ENCODE results near the gene TRIM67.
"Not testable (repeated sequence)": the region's sequence is repeated elsewhere in the genome, so short reads cannot be mapped to it uniquely, and the experiment has no call there.

Gene TRIM67

GRCh38 chr1:231161667-231162296, at the start of gene TRIM67:
TSS of gene TRIM67 (plus strand) at chr1:231162058. CDS start at chr1:231162970, 912 bp downstream.
- DNase-seq (ENCODE audit: low read depth in 3 of 3) = no peak

GRCh38 chr1:231116738-231117137, 45.1 kb upstream of the TRIM67 start:
- no peak for DNase-seq (ENCODE audit: low read depth in 3 of 3)

GRCh38 chr1:231118704-231119453, 43.0 kb upstream of the TRIM67 start:
- DNase-seq (ENCODE audit: low read depth in 3 of 3) = no peak

- no peak for DNase-seq (ENCODE audit: low read depth in 3 of 3)
Observed at GRCh38 chr1:231121533-231121932, 40.3 kb upstream of the TRIM67 start.

- no peak for DNase-seq (ENCODE audit: low read depth in 3 of 3)
Observed at GRCh38 chr1:231122143-231122542, 39.7 kb upstream of the TRIM67 start.

GRCh38 chr1:231124746-231125145, 37.1 kb upstream of the TRIM67 start:
- DNase-seq (ENCODE audit: low read depth in 3 of 3) = no peak

GRCh38 chr1:231125972-231126580, 35.8 kb upstream of the TRIM67 start:
- no peak for DNase-seq (ENCODE audit: low read depth in 3 of 3)

- not testable (repeated sequence) for DNase-seq (ENCODE audit: low read depth in 3 of 3)
Observed at GRCh38 chr1:231127106-231127505, 34.8 kb upstream of the TRIM67 start.

GRCh38 chr1:231128471-231128870, 33.4 kb upstream of the TRIM67 start:
- DNase-seq (ENCODE audit: low read depth in 3 of 3) = not testable (repeated sequence)

- DNase-seq (ENCODE audit: low read depth in 3 of 3) = no peak
Observed at GRCh38 chr1:231130544-231130943, 31.3 kb upstream of the TRIM67 start.

- DNase-seq (ENCODE audit: low read depth in 3 of 3) = not testable (repeated sequence)
Observed at GRCh38 chr1:231132591-231132990, 29.3 kb upstream of the TRIM67 start.

- DNase-seq (ENCODE audit: low read depth in 3 of 3) = no peak
Observed at GRCh38 chr1:231134624-231135023, 27.2 kb upstream of the TRIM67 start.

- no peak for DNase-seq (ENCODE audit: low read depth in 3 of 3)
Observed at GRCh38 chr1:231138236-231138635, 23.6 kb upstream of the TRIM67 start.

- no peak for DNase-seq (ENCODE audit: low read depth in 3 of 3)
Observed at GRCh38 chr1:231139125-231139649, 22.7 kb upstream of the TRIM67 start.

GRCh38 chr1:231139659-231140654, 21.9 kb upstream of the TRIM67 start:
- DNase-seq (ENCODE audit: low read depth in 3 of 3) = no peak

- no peak for DNase-seq (ENCODE audit: low read depth in 3 of 3)
Observed at GRCh38 chr1:231144416-231145193, 17.3 kb upstream of the TRIM67 start.

GRCh38 chr1:231147896-231148295, 14.0 kb upstream of the TRIM67 start:
- no peak for DNase-seq (ENCODE audit: low read depth in 3 of 3)

GRCh38 chr1:231151811-231152210, 10.0 kb upstream of the TRIM67 start:
- no peak for DNase-seq (ENCODE audit: low read depth in 3 of 3)

- DNase-seq (ENCODE audit: low read depth in 3 of 3) = no peak
Observed at GRCh38 chr1:231153726-231154125, 8.1 kb upstream of the TRIM67 start.

GRCh38 chr1:231155808-231156207, 6.0 kb upstream of the TRIM67 start:
- DNase-seq (ENCODE audit: low read depth in 3 of 3) = no peak

- DNase-seq (ENCODE audit: low read depth in 3 of 3) = no peak
Observed at GRCh38 chr1:231157311-231157710, 4.5 kb upstream of the TRIM67 start.
